Ascending aorta (tissue), 2 donors: ENCODE results near the gene OGA. TPM values are rescaled to one million over a fixed set of nuclear protein-coding genes. Genes with fewer than 3 reads are reported as not detected.

Experiments used
- DNase-seq, 2 donors: peaks; one replicate each; pipeline ENCODE4 v3.0.0-alpha.2; 2019; ENCODE audit warnings: low spot score in 2 of 2
- H3K27ac ChIP-seq, 2 donors: fragments of 200-600 bp; sonication (generic); one replicate each; pipeline ENCODE4 v1.5.1; 2016 to 2017; ENCODE audit warnings: mild to moderate bottlenecking in 1 of 2
- H3K27me3 ChIP-seq: fragments of 200-600 bp; sonication (generic); one replicate; pipeline ENCODE4 v1.5.1; 2017
- H3K36me3 ChIP-seq, 2 donors: fragments of 200-600 bp; sonication (generic); one replicate each; pipeline ENCODE4 v1.5.1; 2016
- H3K4me1 ChIP-seq, 2 donors: fragments of 200-600 bp; sonication (generic); one replicate each; pipeline ENCODE4 v1.5.1; 2016 to 2017; ENCODE audit warnings: mild to moderate bottlenecking in 1 of 2
- H3K4me3 ChIP-seq, 2 donors: fragments of 200-600 bp; sonication (generic); one replicate each; pipeline ENCODE4 v1.5.1; 2016 to 2017; ENCODE audit warnings: mild to moderate bottlenecking in 1 of 2
- H3K9me3 ChIP-seq, 2 donors: fragments of 200-600 bp; sonication (generic); one replicate each; pipeline ENCODE4 v1.5.1; 2016
- CTCF ChIP-seq, 3 experiments: fragments of 200-600 bp in 2 of 3; fragments of 450-650 bp in 1 of 3; sonication (generic) in 2 of 3; IDR thresholded peaks; one replicate each; pipeline ENCODE4 v1.5.1; 2016 to 2019; ENCODE audit warnings: antibody characterized with exemption in 3 of 3, mild to moderate bottlenecking in 1 of 3, moderate library complexity in 1 of 3
- intact Hi-C: fragments of 100-400 bp; cut with DNase I; formaldehyde crosslinking; loops from one replicate; pipeline ENCODE4 v1.15.1; 2023
- total RNA-seq: library from RNA; depleted of rRNA; stranded (reverse); fragments of >200 nt; gene quantifications from one replicate; pipeline ENCODE4 v1.1.0, GENCODE V29; 2016

The OGA gene
- total RNA-seq, 1 donor from 2014 or later = 66.8 TPM

GRCh38 chr10:101818872-101819633 lies 809 bp upstream of the OGA start:
- Histone ChIP-seq H3K4me3 (peak overlapping the region; percentile 56 to 88), H3K27ac (peak overlapping the region; percentile 72 to 87), H3K9me3 (no peaks in the 10 kb centered on the region), H3K27me3 (no peaks in the 10 kb centered on the region), H3K36me3 (no peaks in the 10 kb centered on the region), H3K4me1 (peaks cover 0 to 4% of the 10 kb centered on the region in 2 donors)
- no peak for TF ChIP-seq CTCF (IDR thresholded peaks at IDR 0.05)
- DNase-seq = no peak
- intact Hi-C loops = loop anchor here (2.0 to 5.0 kb wide), 3 partner anchors 238 to 822 kb away; partner anchors contain the start of genes ARMH3, LDB1 and LZTS2

- no peaks in the 10 kb centered on the region for H3K9me3 ChIP-seq
- H3K36me3 ChIP-seq = peaks cover 0 to 3% of the 10 kb centered on the region in 2 donors
- H3K4me1 ChIP-seq = peaks cover 0 to 10% of the 10 kb centered on the region in 2 donors
- intact Hi-C loops = loop anchor here (2.0 to 5.0 kb wide), 3 partner anchors 239 to 820 kb away; partner anchors contain the start of genes ARMH3, LDB1 and LZTS2
- no peaks in the 10 kb centered on the region for H3K27me3 ChIP-seq
- H3K27ac ChIP-seq = peak overlapping the region; percentile 87 to 89
- peak; percentile 82 to 94 for DNase-seq
- peak overlapping the region; percentile 83 to 88 for H3K4me3 ChIP-seq
- TF ChIP-seq CTCF (IDR thresholded peaks at IDR 0.05) = no peak
Observed at GRCh38 chr10:101817337-101818118, 716 bp downstream of the OGA start.

- H3K9me3 ChIP-seq = no peaks in the 10 kb centered on the region
- H3K27ac ChIP-seq = peak overlapping the region; percentile 87 to 89
- H3K27me3 ChIP-seq = no peaks in the 10 kb centered on the region
- H3K4me1 ChIP-seq = peaks cover 0 to 15% of the 10 kb centered on the region in 2 donors
- peaks cover 0 to 9% of the 10 kb centered on the region in 2 donors for H3K36me3 ChIP-seq
- intact Hi-C loops = loop anchor here (5.0 kb wide), 2 partner anchors 305 to 820 kb away; partner anchors contain the start of genes LDB1 and LZTS2
- H3K4me3 ChIP-seq = peak overlapping the region; percentile 83 to 88
- no peak for DNase-seq
- no peak for TF ChIP-seq CTCF (IDR thresholded peaks at IDR 0.05)
Observed at GRCh38 chr10:101816913-101817336, 1.3 kb downstream of the OGA start.

- no peak overlapping the region for H3K27ac ChIP-seq
- DNase-seq = no peak
- H3K4me3 ChIP-seq = peak overlapping the region; percentile 83 to 88
- intact Hi-C loops = loop anchor here (5.0 kb wide), 2 partner anchors 306 to 819 kb away; partner anchors contain the start of genes LDB1 and LZTS2
- no peaks in the 10 kb centered on the region for H3K9me3 ChIP-seq
- TF ChIP-seq CTCF (IDR thresholded peaks at IDR 0.05) = no peak
- H3K36me3 ChIP-seq = peaks cover 0 to 12% of the 10 kb centered on the region in 2 donors
- H3K27me3 ChIP-seq = no peaks in the 10 kb centered on the region
- peaks cover 0 to 20% of the 10 kb centered on the region in 2 donors for H3K4me1 ChIP-seq
Observed at GRCh38 chr10:101816376-101816775, 1.9 kb downstream of the OGA start.

- H3K4me3 ChIP-seq = peak overlapping the region; percentile 83 to 88
- H3K9me3 ChIP-seq = no peaks in the 10 kb centered on the region
- H3K36me3 ChIP-seq = peaks cover 5 to 30% of the 10 kb centered on the region in 2 donors
- H3K27ac ChIP-seq = no peak overlapping the region
- TF ChIP-seq CTCF (IDR thresholded peaks at IDR 0.05) = no peak
- H3K27me3 ChIP-seq = no peaks in the 10 kb centered on the region
- no peak for DNase-seq
- peaks cover 0 to 27% of the 10 kb centered on the region in 2 donors for H3K4me1 ChIP-seq
- intact Hi-C loops = loop anchor here (5.0 kb wide), 2 partner anchors 308 to 817 kb away; partner anchors contain the start of genes LDB1 and LZTS2
Observed at GRCh38 chr10:101814466-101815071, 3.7 kb downstream of the OGA start.
